Activated CD4-positive, alpha-beta T cell treated with anti-CD3 and anti-CD28 coated beads, Interleukin-2, amount 10 ng/mL, durations not matched to agents 24 days and 14 days (primary cell): ENCODE results near the gene PHF12. TPM values are rescaled to one million over a fixed set of nuclear protein-coding genes. Genes with fewer than 3 reads are reported as not detected.

Source experiments
- DNase-seq: peaks from one replicate; pipeline ENCODE4 v3.0.0; 2022
- H3K27ac Mint-ChIP-seq: one replicate; pipeline ENCODE4 v1.8.0; 2022; ENCODE audit warnings: mild to moderate bottlenecking, mixed read lengths
- H3K27me3 Mint-ChIP-seq: one replicate; pipeline ENCODE4 v1.8.0; 2022; ENCODE audit warnings: mixed read lengths
- H3K36me3 Mint-ChIP-seq: one replicate; pipeline ENCODE4 v1.8.0; 2022; ENCODE audit warnings: low read depth, mild to moderate bottlenecking, mixed read lengths
- H3K4me1 Mint-ChIP-seq: one replicate; pipeline ENCODE4 v1.8.0; 2021; ENCODE audit warnings: mixed read lengths
- H3K4me3 Mint-ChIP-seq: one replicate; pipeline ENCODE4 v1.8.0; 2022; ENCODE audit warnings: mild to moderate bottlenecking, moderate library complexity, mixed read lengths
- H3K9me3 Mint-ChIP-seq: one replicate; pipeline ENCODE4 v1.8.0; 2021; ENCODE audit warnings: mixed read lengths
- intact Hi-C: fragments of 100-400 bp; cut with micrococcal nuclease; formaldehyde crosslinking; loops from one replicate; pipeline ENCODE4 v1.15.1; 2023
- total RNA-seq: library from RNA; stranded (reverse); gene quantifications from 2 replicates; pipeline ENCODE4 v1.2.3, GENCODE V29; 2022

Gene PHF12
- total RNA-seq, 1 donor from 2014 or later, result 61.1 TPM

DNA sequence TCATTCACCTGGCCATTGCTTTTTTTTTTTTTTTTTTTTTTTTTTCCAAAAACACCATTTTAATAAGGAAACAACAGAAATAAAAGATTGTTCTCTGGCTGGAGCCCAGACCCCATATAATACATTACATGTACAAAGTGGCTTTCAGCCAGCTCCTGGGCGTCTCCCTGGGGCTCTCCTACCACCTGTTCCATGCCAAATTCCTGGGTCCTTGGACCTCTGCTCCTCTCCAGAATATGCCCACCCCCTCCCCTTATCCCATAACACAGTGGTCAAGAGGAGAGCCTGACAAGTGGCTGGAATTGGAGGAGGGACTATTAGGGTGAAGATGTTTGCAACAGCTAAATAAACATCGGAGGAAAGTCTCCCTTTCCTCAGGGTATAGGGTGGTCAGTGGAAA lies 3.6 kb upstream of the PHF12 start:
- H3K4me1 Mint-ChIP-seq, result peaks cover 4% of the 10 kb centered on the region
- H3K4me3 Mint-ChIP-seq, result no peak overlapping the region
- no peak overlapping the region for H3K27ac Mint-ChIP-seq
- DNase-seq, result no peak
- H3K27me3 Mint-ChIP-seq, result peaks cover 2% of the 10 kb centered on the region
- H3K9me3 Mint-ChIP-seq, result no peaks in the 10 kb centered on the region
- intact Hi-C loops, result loop anchor here (5.0 kb wide), 1 partner anchor 193 kb away; no protein-coding TSS in a partner anchor
- H3K36me3 Mint-ChIP-seq, result peaks cover 5% of the 10 kb centered on the region

DNA sequence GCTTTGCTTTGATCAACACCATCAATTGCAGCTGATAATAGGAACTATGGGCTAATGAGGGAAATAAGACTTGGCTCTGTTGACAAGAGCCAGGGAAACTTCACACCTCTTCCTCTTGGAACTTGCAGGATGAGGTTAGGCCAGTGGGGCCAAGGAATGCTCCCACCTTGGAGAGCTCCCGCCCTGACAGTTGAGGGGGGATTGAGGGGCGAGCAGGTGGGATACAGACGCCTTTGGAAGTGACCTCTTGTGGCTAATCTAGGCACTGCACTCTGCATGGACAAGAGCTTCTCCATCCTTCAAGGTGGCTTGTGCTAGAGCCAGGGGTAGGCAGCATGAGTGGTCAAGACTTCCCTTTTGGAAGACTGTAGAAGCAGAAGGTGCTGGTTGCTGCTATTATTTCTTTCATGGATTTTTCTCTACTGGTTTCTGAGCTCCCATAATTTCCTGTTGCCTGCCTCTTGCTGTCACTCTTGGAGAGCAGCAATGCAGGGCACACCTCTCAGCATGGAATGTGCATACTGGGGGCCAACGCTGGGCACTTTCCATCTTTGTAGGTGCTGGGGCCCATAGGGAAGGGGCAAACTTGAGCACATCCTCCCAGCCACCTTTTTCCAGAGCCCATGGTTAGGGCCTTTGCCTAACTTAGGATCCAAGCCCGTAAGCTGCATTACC lies 2.3 kb upstream of the PHF12 start:
- Mint-ChIP-seq H3K4me3 (peak overlapping the region; percentile 10), H3K4me1 (peaks cover 10% of the 10 kb centered on the region), H3K9me3 (no peaks in the 10 kb centered on the region), H3K27me3 (peaks cover 2% of the 10 kb centered on the region), H3K36me3 (peaks cover 14% of the 10 kb centered on the region), H3K27ac (peak overlapping the region; percentile 30)
- peak; percentile 87 for DNase-seq
- intact Hi-C loops, result loop anchor here (2.0 to 5.0 kb wide), 2 partner anchors 141 to 191 kb away; no protein-coding TSS in a partner anchor

- H3K9me3 Mint-ChIP-seq, result no peaks in the 10 kb centered on the region
- H3K36me3 Mint-ChIP-seq, result peaks cover 22% of the 10 kb centered on the region
- H3K27ac Mint-ChIP-seq, result no peak overlapping the region
- peaks cover 21% of the 10 kb centered on the region for H3K4me1 Mint-ChIP-seq
- H3K27me3 Mint-ChIP-seq, result peaks cover 2% of the 10 kb centered on the region
- peak; percentile 98 for DNase-seq
- intact Hi-C loops, result loop anchor here (1.0 to 5.0 kb wide), 5 partner anchors 139 to 342 kb away; partner anchors contain the start of genes NUFIP2 and RPL23A
- H3K4me3 Mint-ChIP-seq, result no peak overlapping the region
Observed at GRCh38 chr17:28951991-28952975, 965 bp upstream of the PHF12 start.

DNA sequence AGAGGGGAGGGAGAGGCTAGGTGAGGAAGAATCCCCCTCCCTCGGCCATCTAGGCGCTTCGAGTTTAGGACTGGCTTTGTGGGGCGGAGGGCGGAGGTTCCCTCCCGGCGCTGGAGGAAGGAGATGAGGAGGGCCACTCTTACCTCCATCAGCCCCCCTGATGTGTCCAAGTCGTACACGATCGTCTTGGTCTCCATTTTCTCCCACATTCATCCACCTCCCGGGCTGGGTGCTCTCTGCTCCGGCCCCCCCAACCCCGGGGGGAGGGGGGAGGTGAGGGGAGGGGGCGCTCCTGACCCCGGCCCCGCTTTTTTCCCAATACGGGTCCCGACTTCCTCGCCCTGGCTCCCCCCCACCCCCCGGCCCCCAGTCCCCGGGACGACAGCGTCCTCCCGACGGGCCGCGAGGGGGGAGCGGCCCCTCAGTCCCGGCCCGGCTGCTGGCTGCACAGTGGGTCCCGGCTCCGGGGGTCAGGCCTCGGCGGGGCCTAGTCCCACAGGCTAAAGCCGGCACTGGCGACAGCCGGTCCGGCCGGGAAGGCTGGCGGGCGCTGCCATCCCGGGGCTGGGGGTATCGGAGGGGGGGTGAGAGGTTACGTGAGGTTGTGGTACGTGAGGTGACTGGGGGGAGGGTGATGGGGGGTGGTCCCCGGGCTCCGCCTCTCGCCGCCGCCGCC lies 428 bp downstream of the PHF12 start:
- H3K27me3 Mint-ChIP-seq, result peaks cover 2% of the 10 kb centered on the region
- peak overlapping the region; percentile 97 for H3K4me3 Mint-ChIP-seq
- H3K36me3 Mint-ChIP-seq, result peaks cover 31% of the 10 kb centered on the region

DNA sequence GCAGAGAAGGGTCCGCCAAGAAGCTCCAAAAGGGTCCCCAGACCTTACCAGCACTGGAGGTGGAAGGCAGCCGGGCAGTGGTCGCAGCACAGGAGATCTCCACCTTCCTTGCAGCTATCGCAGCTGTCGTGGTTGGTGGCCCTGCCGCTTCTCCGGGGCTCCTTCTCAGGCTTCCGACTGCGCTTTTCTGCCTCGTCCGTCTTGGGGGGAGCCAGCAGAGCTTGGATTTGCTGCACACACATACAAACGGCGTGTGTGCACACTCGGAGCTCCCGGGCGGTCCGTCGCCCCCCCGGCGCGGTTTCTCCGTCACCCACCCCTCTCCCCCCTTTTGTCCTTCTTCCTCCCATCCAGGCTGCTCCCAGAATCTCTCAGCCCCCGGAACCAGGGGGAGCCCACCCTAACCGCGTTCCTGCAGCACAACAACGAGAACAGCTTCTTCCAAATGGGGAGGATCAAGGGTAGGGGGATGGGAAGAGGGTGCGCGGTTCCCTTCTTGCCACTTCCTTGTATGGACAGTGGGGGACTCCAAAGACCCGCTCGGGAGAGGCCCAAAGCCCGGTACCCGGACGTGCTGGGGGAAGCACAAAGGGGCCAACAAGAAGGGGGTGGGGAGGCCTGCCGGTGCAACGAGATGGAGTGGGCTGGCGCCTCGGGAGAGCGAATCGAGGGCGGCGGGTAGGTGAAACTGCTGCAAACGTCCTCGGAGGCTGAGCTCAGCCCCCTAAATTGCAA lies 1.1 kb downstream of the PHF12 start:
- Mint-ChIP-seq H3K27me3 (peaks cover 2% of the 10 kb centered on the region), H3K4me3 (peak overlapping the region; percentile 97), H3K36me3 (peaks cover 34% of the 10 kb centered on the region), H3K9me3 (no peaks in the 10 kb centered on the region), H3K4me1 (peaks cover 39% of the 10 kb centered on the region), H3K27ac (peak overlapping the region; percentile 96)
- peak; percentile 86 for DNase-seq
- intact Hi-C loops, result loop anchor here (5.0 kb wide), 1 partner anchor 188 kb away; no protein-coding TSS in a partner anchor

More for the DNA sequence above, 428 bp downstream of the PHF12 start:
- H3K9me3 Mint-ChIP-seq, result no peaks in the 10 kb centered on the region
- H3K4me1 Mint-ChIP-seq, result peaks cover 32% of the 10 kb centered on the region
- DNase-seq, result no peak
- intact Hi-C loops, result loop anchor here (5.0 kb wide), 1 partner anchor 189 kb away; no protein-coding TSS in a partner anchor
- H3K27ac Mint-ChIP-seq, result peak overlapping the region; percentile 96

DNA sequence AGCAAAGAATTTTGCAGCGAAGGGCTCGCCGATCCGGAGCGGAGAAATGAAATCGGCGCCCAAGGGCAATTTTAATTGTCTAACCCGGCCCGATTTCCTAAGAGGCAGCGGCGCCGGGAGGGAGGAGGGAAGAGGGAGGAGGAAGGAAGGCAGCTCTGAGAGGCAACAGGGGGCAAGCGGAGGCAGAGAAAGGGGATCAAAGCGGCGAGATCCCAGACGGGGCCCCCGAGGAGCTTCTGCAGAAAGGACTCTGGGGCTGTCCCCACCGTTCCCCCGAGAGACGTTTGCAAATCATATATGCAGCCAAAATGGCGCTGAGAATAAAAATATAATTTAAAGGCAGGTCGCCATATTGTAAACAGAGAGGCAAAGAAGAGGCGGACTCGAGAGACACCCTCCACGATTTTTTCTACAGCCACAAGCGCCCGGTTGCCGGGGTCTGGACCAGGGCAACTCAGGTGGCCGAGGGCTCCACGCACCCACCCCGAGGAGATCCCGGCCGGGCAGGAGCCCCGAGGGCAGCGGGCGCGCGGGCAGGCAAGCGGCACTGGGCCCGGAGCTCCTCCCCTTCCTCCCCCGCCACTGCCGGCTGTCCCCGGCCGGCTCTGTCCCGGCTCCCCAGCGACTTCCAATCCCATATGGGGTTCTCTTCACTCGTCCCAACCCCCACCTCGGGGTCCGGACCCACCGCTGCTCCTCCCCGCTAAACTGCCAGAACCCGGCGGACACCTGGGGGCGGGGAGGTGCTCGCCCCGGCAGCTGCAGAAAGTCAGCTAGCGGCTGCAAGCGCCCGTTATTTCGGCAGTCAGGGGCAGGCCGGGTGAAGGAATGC lies 1.9 kb downstream of the PHF12 start:
- Mint-ChIP-seq H3K9me3 (no peaks in the 10 kb centered on the region), H3K4me1 (peaks cover 45% of the 10 kb centered on the region), H3K27ac (peak overlapping the region; percentile 96), H3K36me3 (peaks cover 37% of the 10 kb centered on the region), H3K4me3 (peak overlapping the region; percentile 97), H3K27me3 (peaks cover 2% of the 10 kb centered on the region)
- peak; percentile 88 for DNase-seq
- intact Hi-C loops, result loop anchor here (1.0 to 5.0 kb wide), 3 partner anchors 23 to 187 kb away; partner anchors contain the start of gene DHRS13

GRCh38 chr17:28948873-28949184 lies 2.5 kb downstream of the PHF12 start:
- H3K27ac Mint-ChIP-seq, result peak overlapping the region; percentile 84
- peaks cover 2% of the 10 kb centered on the region for H3K27me3 Mint-ChIP-seq
- DNase-seq, result no peak
- peaks cover 41% of the 10 kb centered on the region for H3K36me3 Mint-ChIP-seq
- peaks cover 49% of the 10 kb centered on the region for H3K4me1 Mint-ChIP-seq
- no peaks in the 10 kb centered on the region for H3K9me3 Mint-ChIP-seq
- peak overlapping the region; percentile 97 for H3K4me3 Mint-ChIP-seq
- intact Hi-C loops, result loop anchor here (1.0 kb wide), 2 partner anchors 23 to 46 kb away; partner anchors contain the start of gene DHRS13

- no peak for DNase-seq
- peaks cover 2% of the 10 kb centered on the region for H3K27me3 Mint-ChIP-seq
- intact Hi-C loops, result no loop called here
- H3K4me3 Mint-ChIP-seq, result peak overlapping the region; percentile 97
- H3K27ac Mint-ChIP-seq, result peak overlapping the region; percentile 84
- H3K36me3 Mint-ChIP-seq, result peaks cover 45% of the 10 kb centered on the region
- H3K9me3 Mint-ChIP-seq, result no peaks in the 10 kb centered on the region
- peaks cover 51% of the 10 kb centered on the region for H3K4me1 Mint-ChIP-seq
Observed at GRCh38 chr17:28948342-28948741, 3.0 kb downstream of the PHF12 start.

DNA sequence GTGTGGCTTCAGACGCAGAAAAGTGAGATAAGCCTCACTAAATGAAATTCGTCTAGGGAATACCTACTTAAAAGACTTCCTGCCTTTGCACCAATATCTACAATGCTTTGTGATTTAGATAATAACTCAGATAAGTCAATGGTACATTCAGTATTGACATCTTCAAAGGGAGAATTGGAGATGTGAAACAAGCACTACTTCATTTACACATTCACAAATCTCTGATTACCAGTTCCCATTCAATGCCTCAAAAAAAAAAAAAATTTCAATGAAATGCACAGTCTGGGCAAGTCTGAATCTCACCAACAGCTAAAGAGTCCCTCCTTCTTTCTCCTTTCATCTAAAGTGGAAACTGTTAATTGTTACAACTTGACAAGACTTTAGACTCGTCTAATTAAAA lies 3.7 kb downstream of the PHF12 start:
- Mint-ChIP-seq H3K36me3 (peaks cover 50% of the 10 kb centered on the region), H3K9me3 (no peaks in the 10 kb centered on the region), H3K27me3 (peaks cover 2% of the 10 kb centered on the region), H3K4me1 (peaks cover 56% of the 10 kb centered on the region), H3K4me3 (peak overlapping the region; percentile 97), H3K27ac (peak overlapping the region; percentile 75)
- intact Hi-C loops, result no loop called here
- DNase-seq, result no peak

DNA sequence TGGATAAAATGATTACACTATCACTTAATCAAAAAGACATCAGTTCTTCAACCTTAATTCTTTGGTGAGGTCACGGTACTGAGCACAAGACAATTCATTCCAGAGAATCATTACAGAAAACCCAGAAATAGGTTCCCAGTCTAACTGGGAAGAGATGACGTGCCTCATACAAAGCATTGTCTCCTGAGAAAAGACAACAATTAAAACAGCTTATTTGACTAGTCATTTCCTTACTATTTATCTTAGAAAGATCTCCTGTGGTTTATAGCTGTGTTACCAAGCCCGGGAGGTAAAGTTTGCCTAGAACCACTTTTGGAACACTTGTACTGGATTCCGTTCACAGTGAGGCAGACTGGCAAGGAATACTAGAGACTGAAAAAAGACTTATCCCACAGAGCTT lies 5.1 kb downstream of the PHF12 start:
- peaks cover 54% of the 10 kb centered on the region for H3K36me3 Mint-ChIP-seq
- H3K27me3 Mint-ChIP-seq, result peaks cover 2% of the 10 kb centered on the region
- no peaks in the 10 kb centered on the region for H3K9me3 Mint-ChIP-seq
- intact Hi-C loops, result no loop called here
- peak overlapping the region; percentile 92 for H3K27ac Mint-ChIP-seq
- no peak for DNase-seq
- H3K4me3 Mint-ChIP-seq, result peak overlapping the region; percentile 80
- H3K4me1 Mint-ChIP-seq, result peaks cover 63% of the 10 kb centered on the region

GRCh38 chr17:28944862-28945741 lies 6.2 kb downstream of the PHF12 start:
- no peak for DNase-seq
- Mint-ChIP-seq H3K9me3 (no peaks in the 10 kb centered on the region), H3K4me1 (peaks cover 70% of the 10 kb centered on the region), H3K36me3 (peaks cover 52% of the 10 kb centered on the region), H3K4me3 (peak overlapping the region; percentile 31), H3K27me3 (no peaks in the 10 kb centered on the region), H3K27ac (peak overlapping the region; percentile 92)
- intact Hi-C loops, result no loop called here
